B cell (primary cell): Measurements from ENCODE around the gene VNN1. TPM values are rescaled to one million over a fixed set of nuclear protein-coding genes. Genes with fewer than 3 reads are reported as not detected.

Experiments
- ATAC-seq: fragments of 200-7000 bp; cut with Tn5 transposase; one replicate; pipeline ENCODE4 v1.10.0; 2021; ENCODE audit warnings: low read depth, mild to moderate bottlenecking, moderate number of reproducible peaks, moderate library complexity
- CTCF ChIA-PET: fragments of 350-600 bp; sonication (Branson Sonifier 250); formaldehyde crosslinking; loops from one replicate; lab custom pipeline; 2021; ENCODE audit warnings: antibody characterized with exemption, inconsistent platforms; lab: Charles Lee
- POLR2A ChIA-PET: fragments of 350-600 bp; sonication (Branson Sonifier 250); formaldehyde crosslinking; loops from one replicate; lab custom pipeline; 2021; ENCODE audit warnings: antibody characterized with exemption; lab: Charles Lee
- DNase-seq: peaks from one replicate; pipeline ENCODE4 v3.0.0; 2013
- H2AFZ ChIP-seq: 2 replicates; pipeline ENCODE4 v1.6.1; 2012; ENCODE audit warnings: mild to moderate bottlenecking, low read depth, low read length; ENCODE audit not compliant: insufficient read depth, poor library complexity, severe bottlenecking
- H3K27ac ChIP-seq, 2 donors: 1 replicate in 1 of 2; 2 replicates in 1 of 2; pipeline ENCODE4 v1.5.1; 2012 to 2013; ENCODE audit warnings: low read length in 2 of 2, mild to moderate bottlenecking in 2 of 2, moderate library complexity in 1 of 2
- H3K27me3 ChIP-seq, 4 experiments: fragments of 200-600 bp in 1 of 4; sonication (generic) in 1 of 4; replicated peaks in 1 of 4; 1 replicate in 2 of 4; 2 replicates in 2 of 4; pipeline versions ENCODE4 v1.6.1 to v1.7.0; 2013 to 2016; ENCODE audit warnings: low read length in 3 of 4, mild to moderate bottlenecking in 2 of 4, mixed read lengths in 1 of 4, moderate library complexity in 1 of 4; ENCODE audit not compliant: insufficient read depth in 4 of 4, control insufficient read depth in 3 of 4; ENCODE audit errors: control extremely low read depth in 1 of 4
- H3K36me3 ChIP-seq, 2 experiments: replicated peaks in 1 of 2; 1 replicate in 1 of 2; 2 replicates in 1 of 2; pipeline versions ENCODE4 v1.6.1 to v1.7.1; 2013; ENCODE audit warnings: low read length in 1 of 2; ENCODE audit not compliant: insufficient read depth in 2 of 2, control insufficient read depth in 1 of 2; ENCODE audit errors: control extremely low read depth in 1 of 2, extremely low read depth in 1 of 2
- H3K4me1 ChIP-seq, 2 donors: fragments of 200-600 bp in 1 of 2; sonication (generic) in 1 of 2; 1 replicate in 1 of 2; 2 replicates in 1 of 2; pipeline versions ENCODE4 v1.5.1 to v1.6.1; 2013 to 2017; ENCODE audit warnings: low read length in 2 of 2; ENCODE audit not compliant: control insufficient read depth in 2 of 2, insufficient read depth in 2 of 2
- H3K4me2 ChIP-seq: replicated peaks from 2 replicates; pipeline ENCODE3; 2012; ENCODE audit warnings: mild to moderate bottlenecking, low read depth, low read length; ENCODE audit not compliant: poor library complexity, severe bottlenecking
- H3K4me3 ChIP-seq, 5 experiments: fragments of 200-600 bp in 1 of 5; sonication (generic) in 1 of 5; 1 replicate in 3 of 5; 2 replicates in 2 of 5; pipeline versions ENCODE4 v1.5.1 to v1.7.0; 2011 to 2016; ENCODE audit warnings: low read length in 4 of 5, mild to moderate bottlenecking in 4 of 5, low read depth in 2 of 5, control low read depth in 1 of 5, moderate library complexity in 1 of 5; ENCODE audit not compliant: insufficient read depth in 1 of 5; ENCODE audit errors: control extremely low read depth in 1 of 5, extremely low read depth in 1 of 5
- H3K79me2 ChIP-seq: fragments of 200-600 bp; sonication (generic); one replicate; pipeline ENCODE4 v1.6.0; 2016; ENCODE audit warnings: low read length; ENCODE audit not compliant: control insufficient read depth, insufficient read depth
- H3K9ac ChIP-seq: fragments of 200-600 bp; sonication (generic); 2 replicates; pipeline ENCODE4 v1.6.1; 2017; ENCODE audit warnings: mild to moderate bottlenecking, low read length, moderate library complexity
- H3K9me3 ChIP-seq, 3 donors: one replicate each; pipeline versions ENCODE4 v1.6.1 to v1.7.1; 2013; ENCODE audit warnings: low read length in 2 of 3; ENCODE audit not compliant: control insufficient read depth in 2 of 3, insufficient read depth in 1 of 3; ENCODE audit errors: control extremely low read depth in 1 of 3
- H4K20me1 ChIP-seq: 2 replicates; pipeline ENCODE4 v1.6.0; 2012; ENCODE audit warnings: mild to moderate bottlenecking, low read length; ENCODE audit not compliant: insufficient read depth, control insufficient read depth, poor library complexity, severe bottlenecking
- H3K27ac Mint-ChIP-seq: one replicate; pipeline ENCODE4 v1.8.0; 2021; ENCODE audit warnings: mixed read lengths
- H3K27me3 Mint-ChIP-seq: one replicate; pipeline ENCODE4 v1.8.0; 2021; ENCODE audit warnings: mixed read lengths
- H3K4me1 Mint-ChIP-seq: one replicate; pipeline ENCODE4 v1.8.0; 2021; ENCODE audit warnings: mixed read lengths
- H3K4me3 Mint-ChIP-seq: one replicate; pipeline ENCODE4 v1.8.0; 2021; ENCODE audit warnings: mixed read lengths
- H3K9me3 Mint-ChIP-seq: one replicate; pipeline ENCODE4 v1.8.0; 2022; ENCODE audit warnings: mixed read lengths; ENCODE audit not compliant: insufficient read depth
- CTCF ChIP-seq: fragments of 200-600 bp; IDR thresholded peaks from one replicate; pipeline ENCODE4 v1.8.0; 2022; ENCODE audit warnings: antibody characterized with exemption, mild to moderate bottlenecking
- EZH2 ChIP-seq: IDR thresholded peaks from 2 replicates; pipeline ENCODE4 v1.6.1; 2012; ENCODE audit warnings: borderline replicate concordance, low read depth, mild to moderate bottlenecking, moderate library complexity, low read length; ENCODE audit not compliant: insufficient read depth, poor library complexity, severe bottlenecking
- WGBS: methylation state at CpG from one replicate; pipeline ENCODE4 v1.1.5; 2013; ENCODE audit warnings: missing lambda C conversion rate; ENCODE audit not compliant: insufficient coverage; 5-methylcytosine and 5-hydroxymethylcytosine counted together
- intact Hi-C: fragments of 100-400 bp; cut with micrococcal nuclease; formaldehyde crosslinking; loops from one replicate; pipeline ENCODE4 v1.10.0; 2022
- polyA plus RNA-seq: library from polyadenylated mRNA; depleted of rRNA; stranded (reverse); fragments of >200 nt; gene quantifications from 2 replicates; pipeline ENCODE4 v1.2.3, GENCODE V29; 2012
- total RNA-seq, 2 donors: library from RNA; stranded (reverse); fragments of 120-200 nt in 1 of 2; gene quantifications; 1 replicate in 1 of 2; 2 replicates in 1 of 2; pipeline versions ENCODE4 v1.2.3 to v1.2.4, GENCODE V29; 2013 to 2022

VNN1 gene
- total and polyA plus RNA-seq, 2 donors (not counting 1 experiment from before 2014, with no cell fraction given): 0.04 TPM; not detected in 1

GRCh38 chr6:132673376-132674094 is 40.3 kb downstream of the VNN1 start:
- Histone ChIP-seq H3K27ac (no peak overlapping the region), H3K9me3 (no peaks in the 10 kb centered on the region), H3K9ac (no peak overlapping the region), H2AFZ (no peak overlapping the region), H3K79me2 (no peaks in the 10 kb centered on the region), H4K20me1 (no peaks in the 10 kb centered on the region), H3K4me3 (no peak overlapping the region), H3K27me3 (peaks cover 0 to 2% (median 0%) of the 10 kb centered on the region in 4 experiments), H3K36me3 (no peaks in the 10 kb centered on the region), H3K4me1 (peaks cover 4 to 5% of the 10 kb centered on the region in 2 donors), H3K4me2 (no peak overlapping the region)
- no peak overlapping the region for H3K27ac Mint-ChIP-seq
- H3K4me1 Mint-ChIP-seq: peaks cover 6% of the 10 kb centered on the region
- ChIA-PET CTCF (interaction anchor here (8.8 kb wide), 1 partner anchor 94 kb away, joined by 144 read pairs; no protein-coding TSS in a partner anchor), POLR2A (no interaction called here)
- no CpG with 5 or more reads among the region's 10 CpGs for WGBS
- no peak overlapping the region for H3K4me3 Mint-ChIP-seq
- no peaks in the 10 kb centered on the region for H3K9me3 Mint-ChIP-seq
- TF ChIP-seq EZH2: no peak
- no peak for TF ChIP-seq CTCF
- DNase-seq (no peak), ATAC-seq (no peak)
- H3K27me3 Mint-ChIP-seq: peaks cover 3% of the 10 kb centered on the region
- intact Hi-C loops: no loop called here

GRCh38 chr6:132671295-132671694 is 42.6 kb downstream of the VNN1 start:
- Histone ChIP-seq H3K4me1 (peaks cover 4 to 5% of the 10 kb centered on the region in 2 donors), H3K4me2 (no peak overlapping the region), H3K79me2 (no peaks in the 10 kb centered on the region), H3K27ac (no peak overlapping the region), H3K27me3 (no peaks in the 10 kb centered on the region), H4K20me1 (no peaks in the 10 kb centered on the region), H3K9ac (no peak overlapping the region), H3K36me3 (no peaks in the 10 kb centered on the region), H3K4me3 (no peak overlapping the region), H3K9me3 (no peaks in the 10 kb centered on the region), H2AFZ (no peak overlapping the region)
- peaks cover 3% of the 10 kb centered on the region for H3K27me3 Mint-ChIP-seq
- ChIA-PET POLR2A (no interaction called here), CTCF (interaction anchor here (0.9 to 8.8 kb wide), 14 partner anchors 9 to 1252 kb away, joined by 3 to 144 read pairs (median 4); partner anchors contain the start of genes SLC18B1 and TAAR1)
- intact Hi-C loops: no loop called here
- peaks cover 6% of the 10 kb centered on the region for H3K4me1 Mint-ChIP-seq
- ATAC-seq (no peak), DNase-seq (no peak)
- WGBS: 100% methylated on average over 1 of the region's 1 CpG
- no peak overlapping the region for H3K27ac Mint-ChIP-seq
- TF ChIP-seq EZH2 (no peak), CTCF (no peak)
- no peak overlapping the region for H3K4me3 Mint-ChIP-seq
- H3K9me3 Mint-ChIP-seq: no peaks in the 10 kb centered on the region
